Kasumi-1 (cell line): Measurements from ENCODE around the gene NOS1AP.

Experiments used
- DNase-seq, 2 experiments: peaks; one replicate each; lab custom pipeline; 2025; lab: John Stamatoyannopoulos, UW

NOS1AP gene

GRCh38 chr1:162367772-162368171, 298.3 kb downstream of the NOS1AP start:
- no peak for DNase-seq

- no peak for DNase-seq
These were observed 299.0 kb downstream of the NOS1AP start for GRCh38 chr1:162368451-162368850.

- DNase-seq: no peak
These were observed 300.1 kb downstream of the NOS1AP start for GRCh38 chr1:162369571-162369970.

GRCh38 chr1:162370161-162370560, 300.7 kb downstream of the NOS1AP start:
- DNase-seq: no peak

- no peak for DNase-seq
These were observed 301.2 kb downstream of the NOS1AP start for GRCh38 chr1:162370721-162371120.

- DNase-seq: no peak
These were observed 302.1 kb downstream of the NOS1AP start for GRCh38 chr1:162371611-162372010.

- DNase-seq: no peak
These were observed 302.9 kb downstream of the NOS1AP start for GRCh38 chr1:162372159-162373071.

GRCh38 chr1:162373072-162373427, 303.6 kb downstream of the NOS1AP start:
- DNase-seq: no peak

GRCh38 chr1:162373541-162374260, 304.2 kb downstream of the NOS1AP start:
- no peak for DNase-seq

GRCh38 chr1:162374406-162374805, 304.9 kb downstream of the NOS1AP start:
- DNase-seq: no peak

GRCh38 chr1:162375463-162375862, 306.0 kb downstream of the NOS1AP start:
- DNase-seq: no peak

- DNase-seq: no peak
These were observed 307.2 kb downstream of the NOS1AP start, which contains the start of gene SPATA46 for GRCh38 chr1:162376691-162377090. TSS of gene SPATA46 (minus strand) at chr1:162376854. CDS start at chr1:162376790, 64 bp downstream.

GRCh38 chr1:162380061-162380846, 310.8 kb downstream of the NOS1AP start:
- no peak for DNase-seq

GRCh38 chr1:162381383-162381782, 311.9 kb downstream of the NOS1AP start, which contains the start of gene C1orf226:
TSS of gene C1orf226 (plus strand) at chr1:162381728. CDS start at chr1:162381902, 174 bp downstream.
- no peak for DNase-seq

GRCh38 chr1:162381941-162382750, 312.7 kb downstream of the NOS1AP start:
- no peak for DNase-seq

- no peak for DNase-seq
These were observed 313.6 kb downstream of the NOS1AP start for GRCh38 chr1:162383091-162383490.

GRCh38 chr1:162383516-162383915, 314.0 kb downstream of the NOS1AP start:
- DNase-seq: no peak

GRCh38 chr1:162384116-162384515, 314.6 kb downstream of the NOS1AP start:
- no peak for DNase-seq

GRCh38 chr1:162384601-162385279, 315.2 kb downstream of the NOS1AP start:
- no peak for DNase-seq

GRCh38 chr1:162385280-162385623, 315.8 kb downstream of the NOS1AP start:
- no peak for DNase-seq

GRCh38 chr1:162385702-162386101, 316.2 kb downstream of the NOS1AP start:
- DNase-seq: no peak
